GM18520 (cell line): Measurements from ENCODE around the gene RRBP1.

Experiments
- ATAC-seq: cut with Tn5 transposase; IDR thresholded peaks from one replicate; pipeline ENCODE4 v1.9.1; 2021; ENCODE audit not compliant: unreplicated experiment

RRBP1 gene, protein sequence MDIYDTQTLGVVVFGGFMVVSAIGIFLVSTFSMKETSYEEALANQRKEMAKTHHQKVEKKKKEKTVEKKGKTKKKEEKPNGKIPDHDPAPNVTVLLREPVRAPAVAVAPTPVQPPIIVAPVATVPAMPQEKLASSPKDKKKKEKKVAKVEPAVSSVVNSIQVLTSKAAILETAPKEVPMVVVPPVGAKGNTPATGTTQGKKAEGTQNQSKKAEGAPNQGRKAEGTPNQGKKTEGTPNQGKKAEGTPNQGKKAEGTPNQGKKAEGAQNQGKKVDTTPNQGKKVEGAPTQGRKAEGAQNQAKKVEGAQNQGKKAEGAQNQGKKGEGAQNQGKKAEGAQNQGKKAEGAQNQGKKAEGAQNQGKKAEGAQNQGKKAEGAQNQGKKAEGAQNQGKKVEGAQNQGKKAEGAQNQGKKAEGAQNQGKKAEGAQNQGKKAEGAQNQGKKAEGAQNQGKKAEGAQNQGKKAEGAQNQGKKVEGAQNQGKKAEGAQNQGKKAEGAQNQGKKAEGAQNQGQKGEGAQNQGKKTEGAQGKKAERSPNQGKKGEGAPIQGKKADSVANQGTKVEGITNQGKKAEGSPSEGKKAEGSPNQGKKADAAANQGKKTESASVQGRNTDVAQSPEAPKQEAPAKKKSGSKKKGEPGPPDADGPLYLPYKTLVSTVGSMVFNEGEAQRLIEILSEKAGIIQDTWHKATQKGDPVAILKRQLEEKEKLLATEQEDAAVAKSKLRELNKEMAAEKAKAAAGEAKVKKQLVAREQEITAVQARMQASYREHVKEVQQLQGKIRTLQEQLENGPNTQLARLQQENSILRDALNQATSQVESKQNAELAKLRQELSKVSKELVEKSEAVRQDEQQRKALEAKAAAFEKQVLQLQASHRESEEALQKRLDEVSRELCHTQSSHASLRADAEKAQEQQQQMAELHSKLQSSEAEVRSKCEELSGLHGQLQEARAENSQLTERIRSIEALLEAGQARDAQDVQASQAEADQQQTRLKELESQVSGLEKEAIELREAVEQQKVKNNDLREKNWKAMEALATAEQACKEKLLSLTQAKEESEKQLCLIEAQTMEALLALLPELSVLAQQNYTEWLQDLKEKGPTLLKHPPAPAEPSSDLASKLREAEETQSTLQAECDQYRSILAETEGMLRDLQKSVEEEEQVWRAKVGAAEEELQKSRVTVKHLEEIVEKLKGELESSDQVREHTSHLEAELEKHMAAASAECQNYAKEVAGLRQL (N-terminal part only)

DNA sequence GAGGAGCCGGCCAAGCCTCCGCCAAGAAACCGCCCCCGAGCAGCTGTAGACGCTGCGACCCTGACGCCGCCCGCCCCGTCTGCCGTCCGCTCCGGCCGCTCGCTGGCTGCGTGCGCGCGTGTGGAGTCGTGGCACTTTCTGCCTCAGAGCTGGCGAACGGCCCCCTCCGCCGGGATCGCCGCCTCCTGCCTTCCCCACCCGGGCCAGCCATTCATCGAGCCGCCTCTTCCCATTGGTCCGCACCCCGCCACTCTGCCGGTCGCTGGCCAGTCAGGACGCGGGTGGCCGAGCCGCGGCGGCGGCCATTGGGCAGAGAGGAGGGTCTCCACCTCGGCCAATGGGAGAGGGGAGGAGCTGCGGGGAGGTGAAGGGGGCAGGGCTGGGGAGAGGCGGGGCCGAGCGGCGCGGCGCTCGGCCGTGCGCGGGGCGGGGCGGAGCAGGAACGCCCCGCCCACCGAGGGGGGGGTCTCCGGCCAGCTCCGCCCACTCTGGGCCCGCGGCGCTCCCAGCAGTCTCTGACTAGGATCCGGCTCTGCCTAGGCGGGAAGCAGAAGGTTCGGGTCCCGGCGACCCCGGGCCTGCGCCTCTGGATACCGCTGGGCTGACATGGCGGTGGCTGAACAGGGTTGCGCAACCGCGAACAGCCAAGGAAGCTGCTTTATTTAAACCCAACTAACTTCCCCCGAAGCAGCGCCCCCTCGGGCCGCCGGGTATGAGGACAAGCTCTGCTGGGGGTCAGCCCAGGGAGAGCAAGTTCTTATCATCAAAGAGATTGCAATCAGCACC lies at the start of gene RRBP1:
Gene RRBP1, minus strand, starts transcription at position 140 of the 786 bp plus-strand sequence. CDS start 21,735 bp downstream, outside the sequence.
- ATAC-seq = peak; percentile 87

GRCh38 chr20:17731233-17731632 lies 49.2 kb upstream of the RRBP1 start:
- no peak for ATAC-seq

GRCh38 chr20:17730071-17730470 lies 48.0 kb upstream of the RRBP1 start:
- no peak for ATAC-seq

GRCh38 chr20:17728074-17728473 lies 46.0 kb upstream of the RRBP1 start:
- ATAC-seq = no peak

- no peak for ATAC-seq
Observed at GRCh38 chr20:17727351-17727750, 45.3 kb upstream of the RRBP1 start.

DNA sequence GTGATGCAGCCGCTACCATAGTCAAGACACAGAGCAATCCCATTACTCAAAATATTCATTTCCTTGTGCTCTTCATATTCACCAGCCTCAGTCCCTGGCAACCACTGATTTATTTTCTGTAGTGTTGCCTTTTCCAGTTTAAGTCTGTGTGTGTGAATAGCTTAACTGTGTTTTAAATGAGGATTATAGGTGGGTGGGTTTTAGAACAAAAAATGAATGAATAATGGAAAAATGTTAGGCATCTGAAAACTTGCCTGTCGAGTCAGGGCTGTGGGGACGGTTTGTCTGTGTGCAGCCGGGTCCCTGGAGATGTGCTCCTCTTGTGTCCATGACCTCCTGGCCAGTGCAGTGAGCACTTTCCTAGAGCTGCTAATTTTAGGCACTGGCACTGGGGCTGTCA lies 44.9 kb upstream of the RRBP1 start:
- ATAC-seq = no peak

DNA sequence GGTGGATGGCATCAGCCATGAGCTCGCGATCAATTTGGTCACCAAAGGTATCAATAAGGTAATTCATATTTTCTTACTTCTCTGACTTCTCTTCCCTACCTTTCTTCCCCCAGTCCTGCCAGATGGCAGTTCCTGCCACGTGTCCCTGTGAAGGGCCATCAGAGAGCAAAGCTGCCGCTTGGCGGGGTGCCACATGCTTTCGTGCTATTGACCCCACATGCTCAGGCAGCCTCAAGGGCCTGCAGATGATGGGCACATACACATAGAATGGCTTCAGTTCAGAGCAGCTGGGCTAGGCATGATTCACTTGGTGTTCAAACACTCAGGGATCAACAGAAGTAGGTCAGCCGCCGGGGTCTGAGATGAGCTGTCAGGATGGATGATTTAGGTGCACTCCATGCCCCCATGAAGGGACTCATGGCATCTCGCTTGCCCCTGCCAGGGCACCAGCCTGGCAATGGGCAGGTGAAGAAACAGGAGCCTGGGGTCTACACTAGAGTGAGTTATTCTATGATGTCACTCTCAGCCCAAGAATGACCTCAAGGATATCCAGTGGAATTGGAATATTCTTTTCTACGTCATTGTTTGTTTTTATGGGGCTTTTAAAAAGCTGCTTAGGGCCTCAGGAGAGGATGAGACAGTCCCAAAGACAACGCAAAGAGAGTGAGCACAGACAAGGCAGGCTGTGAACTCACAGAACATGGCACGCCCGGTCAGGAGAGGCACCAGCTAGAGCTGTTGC lies 43.2 kb upstream of the RRBP1 start:
- ATAC-seq = no peak

DNA sequence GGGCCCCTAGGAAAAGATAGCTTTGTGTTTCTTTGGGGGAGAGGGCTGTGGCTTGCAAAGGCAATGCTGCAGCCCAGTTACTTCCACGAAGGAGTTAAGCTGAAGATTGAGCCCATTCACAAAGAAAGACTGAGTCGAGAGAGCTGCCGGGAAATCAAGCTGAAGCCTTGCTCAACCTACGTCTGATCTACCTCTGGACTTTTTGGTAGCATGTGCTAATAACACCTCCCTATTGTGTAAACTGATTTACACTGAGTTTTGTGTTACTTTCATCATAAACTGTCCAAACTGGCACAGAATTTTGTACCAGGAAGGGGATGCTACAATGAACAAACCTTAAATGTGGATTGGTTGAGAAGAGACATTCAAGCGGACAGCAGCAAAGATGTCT lies 41.3 kb upstream of the RRBP1 start:
- ATAC-seq = no peak

- ATAC-seq = no peak
Observed at GRCh38 chr20:17722493-17723300, 40.7 kb upstream of the RRBP1 start.

- no peak for ATAC-seq
Observed at GRCh38 chr20:17721802-17722486, 39.9 kb upstream of the RRBP1 start.

- no peak for ATAC-seq
Observed at GRCh38 chr20:17720755-17721154, 38.7 kb upstream of the RRBP1 start.

- ATAC-seq = no peak
Observed at GRCh38 chr20:17716331-17716730, 34.3 kb upstream of the RRBP1 start.

DNA sequence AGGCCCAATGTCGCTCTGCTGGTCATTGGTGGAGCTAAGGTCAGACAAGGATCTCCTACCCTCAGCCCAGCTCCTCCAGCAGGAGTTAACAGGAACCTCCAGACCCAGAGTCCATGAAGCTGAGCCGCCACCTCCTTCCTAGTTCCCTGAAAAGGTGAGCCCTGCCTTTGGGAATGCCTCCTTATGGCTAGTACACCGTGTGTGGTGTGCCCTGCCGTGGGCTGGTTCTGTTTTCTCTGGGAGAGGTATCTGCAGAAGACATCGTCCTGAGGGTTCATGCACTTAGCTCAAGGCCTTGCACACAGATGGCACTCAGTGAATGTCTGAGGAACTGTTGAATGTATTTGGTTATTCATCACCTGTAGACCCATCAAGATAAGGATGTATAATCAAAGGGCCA lies 33.0 kb upstream of the RRBP1 start:
- ATAC-seq = no peak

- no peak for ATAC-seq
Observed at GRCh38 chr20:17714597-17714996, 32.6 kb upstream of the RRBP1 start.

GRCh38 chr20:17712708-17713107 lies 30.7 kb upstream of the RRBP1 start:
- no peak for ATAC-seq

GRCh38 chr20:17712201-17712600 lies 30.2 kb upstream of the RRBP1 start:
- ATAC-seq = no peak

- ATAC-seq = no peak
Observed at GRCh38 chr20:17711267-17711627, 29.2 kb upstream of the RRBP1 start.
